Measurements from ENCODE around the gene GPC5. TPM values are rescaled to one million over a fixed set of nuclear protein-coding genes. Genes with fewer than 3 reads are reported as not detected.

The GPC5 gene
- total and polyA plus RNA-seq, 2 of the 8 experiments (the other 6 are each of a cell fraction or from before 2014, with no cell fraction given) = 0.20 to 0.39 TPM

DNA sequence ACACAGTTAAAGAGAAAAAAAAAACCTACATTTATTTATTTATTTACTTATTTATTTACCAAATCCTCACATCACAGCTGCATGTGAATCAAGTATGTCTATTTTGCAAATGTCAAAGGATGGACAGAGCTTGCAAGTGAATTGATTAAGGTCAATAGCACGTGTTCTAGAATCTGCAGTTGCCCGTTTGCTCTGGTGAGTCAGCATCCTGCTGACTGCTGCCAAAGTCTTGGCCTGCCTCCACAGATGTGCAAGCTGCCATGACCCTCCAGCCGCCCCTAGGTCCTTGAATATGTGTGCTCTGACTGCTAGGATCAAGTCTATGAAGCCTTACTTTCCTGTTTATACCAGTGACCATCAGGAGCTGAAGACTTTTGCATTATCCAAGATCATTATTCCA is 320.6 kb downstream of the GPC5 start:
- H3K9me3 ChIP-seq (ENCODE audit: insufficient read depth in 2 of 2, low read depth in 1 of 2, low read length in 1 of 2) = no peaks in the 10 kb centered on the region
- no peak overlapping the region for H4K91ac ChIP-seq (replicated peaks; ENCODE audit: insufficient read length, low read length)
- H3K23ac ChIP-seq (ENCODE audit: insufficient read length) = no peak overlapping the region
- no peak overlapping the region for H4K5ac ChIP-seq (ENCODE audit: insufficient read length, low read depth, low read length)
- no peak overlapping the region for H3K4me2 ChIP-seq (ENCODE audit: insufficient read depth in 1 of 2, low read depth in 2 of 2, low read length in 2 of 2)
- no peak overlapping the region for H3K14ac ChIP-seq (ENCODE audit: insufficient read length)
- no peak overlapping the region for H3K27ac ChIP-seq (ENCODE audit: low read depth, low read length)
- peaks cover 0 to 3% (median 0%) of the 10 kb centered on the region in 4 experiments; a peak in 1 of 7 replicates for H3K4me1 ChIP-seq (replicated peaks in 1 of 4; ENCODE audit: control insufficient read depth in 3 of 4, insufficient read depth in 4 of 4, low read length in 3 of 4)
- H4K8ac ChIP-seq (ENCODE audit: extremely low read depth, insufficient read depth, low read length) = no peak overlapping the region
- TF ChIP-seq NRF1 (IDR thresholded peaks at IDR 0.05; ENCODE audit: low read depth, low read length) (no peak), ZNF274 (IDR thresholded peaks at IDR 0.05; ENCODE audit: borderline replicate concordance, extremely low read depth, low read length) (no peak), NANOG (IDR thresholded peaks at IDR 0.05; ENCODE audit: insufficient read depth, low read depth, low read length, poor library complexity, severe bottlenecking) (no peak)
- TF ChIP-seq, protein P1, sequence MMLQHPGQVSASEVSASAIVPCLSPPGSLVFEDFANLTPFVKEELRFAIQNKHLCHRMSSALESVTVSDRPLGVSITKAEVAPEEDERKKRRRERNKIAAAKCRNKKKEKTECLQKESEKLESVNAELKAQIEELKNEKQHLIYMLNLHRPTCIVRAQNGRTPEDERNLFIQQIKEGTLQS (IDR thresholded peaks at IDR 0.05; ENCODE audit: insufficient read depth, low read depth, low read length) = no peak
- TF ChIP-seq, protein P2, sequence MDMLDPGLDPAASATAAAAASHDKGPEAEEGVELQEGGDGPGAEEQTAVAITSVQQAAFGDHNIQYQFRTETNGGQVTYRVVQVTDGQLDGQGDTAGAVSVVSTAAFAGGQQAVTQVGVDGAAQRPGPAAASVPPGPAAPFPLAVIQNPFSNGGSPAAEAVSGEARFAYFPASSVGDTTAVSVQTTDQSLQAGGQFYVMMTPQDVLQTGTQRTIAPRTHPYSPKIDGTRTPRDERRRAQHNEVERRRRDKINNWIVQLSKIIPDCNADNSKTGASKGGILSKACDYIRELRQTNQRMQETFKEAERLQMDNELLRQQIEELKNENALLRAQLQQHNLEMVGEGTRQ (IDR thresholded peaks at IDR 0.05; ENCODE audit: low read length) = no peak
- ChIA-PET POLR2A (ENCODE audit: partially characterized antibody) (interaction anchor here (0.8 to 1.0 kb wide), 2 partner anchors 133 to 359 kb away, joined by 3 read pairs; no protein-coding TSS in a partner anchor), CTCF (ENCODE audit: partially characterized antibody) (interaction anchor here (0.6 to 1.8 kb wide), 7 partner anchors 9 to 343 kb away, joined by 3 to 5 read pairs (median 3); no protein-coding TSS in a partner anchor)
- H3K36me3 ChIP-seq (ENCODE audit: control insufficient read depth in 2 of 4, insufficient read depth in 4 of 4, low read length in 3 of 4) = no peaks in the 10 kb centered on the region
- no peak overlapping the region for H2BK5ac ChIP-seq (ENCODE audit: low read depth, low read length)
- H2BK20ac ChIP-seq (ENCODE audit: low read length) = no peak overlapping the region
- H4K20me1 ChIP-seq (replicated peaks in 1 of 2; ENCODE audit: control insufficient read depth in 1 of 2, insufficient read depth in 2 of 2, low read length in 2 of 2) = no peaks in the 10 kb centered on the region
- H3K79me1 ChIP-seq (ENCODE audit: low read depth, low read length) = no peaks in the 10 kb centered on the region
- DNase-seq (ENCODE audit: low read depth in 1 of 2, low spot score in 2 of 2) (no peak), FAIRE-seq (no peak)
- no peak overlapping the region for H3K56ac ChIP-seq (replicated peaks; ENCODE audit: insufficient read length, low read depth, low read length)
- H3K18ac ChIP-seq (ENCODE audit: extremely low read depth, low read length) = no peak overlapping the region
- H3K4ac ChIP-seq (replicated peaks; ENCODE audit: insufficient read length, low read depth, low read length) = no peak overlapping the region
- no peaks in the 10 kb centered on the region for H3K23me2 ChIP-seq (ENCODE audit: low read depth, low read length)
- no peaks in the 10 kb centered on the region for H3K27me3 ChIP-seq (replicated peaks in 1 of 4; ENCODE audit: control insufficient read depth in 3 of 4, extremely low read depth in 1 of 4, insufficient read depth in 3 of 4, low read length in 3 of 4)
- no peak overlapping the region for H3K4me3 ChIP-seq (ENCODE audit: extremely low read depth in 1 of 4, insufficient read depth in 2 of 4, low read depth in 3 of 4, low read length in 4 of 4)
- H2BK15ac ChIP-seq (ENCODE audit: low read length) = no peak overlapping the region
- H3K79me2 ChIP-seq (ENCODE audit: control insufficient read depth in 1 of 2, insufficient read depth in 2 of 2, low read length in 2 of 2) = no peaks in the 10 kb centered on the region
- H2BK12ac ChIP-seq (ENCODE audit: low read depth, low read length) = no peak overlapping the region
- H2BK120ac ChIP-seq (replicated peaks; ENCODE audit: low read depth, low read length) = no peak overlapping the region
- H3K9ac ChIP-seq (replicated peaks in 1 of 4; ENCODE audit: extremely low read depth in 1 of 4, low read depth in 3 of 4, low read length in 3 of 4) = no peak overlapping the region
- 80% methylated on average over 3 of the region's 3 CpGs; no CpG with 5 or more reads in 1 of the 2 experiments for WGBS, 2 experiments (ENCODE audit: extremely low coverage in 1 of 2, insufficient coverage in 1 of 2, insufficient read length in 1 of 2, insufficient replicate concordance in 2 of 2, low coverage in 1 of 2, low lambda C conversion rate in 2 of 2, missing lambda C conversion rate in 1 of 2)
- H2AFZ ChIP-seq (ENCODE audit: low read length) = peak overlapping the region; percentile 79
- H2AK5ac ChIP-seq (ENCODE audit: low read depth, low read length) = no peak overlapping the region

Data from H1 (cell line).